ENCODE measurements around the gene TIMM29.
"Not testable (repeated sequence)": the region's sequence is repeated elsewhere in the genome, so short reads cannot be mapped to it uniquely, and the experiment has no call there.

TIMM29 gene

DNA sequence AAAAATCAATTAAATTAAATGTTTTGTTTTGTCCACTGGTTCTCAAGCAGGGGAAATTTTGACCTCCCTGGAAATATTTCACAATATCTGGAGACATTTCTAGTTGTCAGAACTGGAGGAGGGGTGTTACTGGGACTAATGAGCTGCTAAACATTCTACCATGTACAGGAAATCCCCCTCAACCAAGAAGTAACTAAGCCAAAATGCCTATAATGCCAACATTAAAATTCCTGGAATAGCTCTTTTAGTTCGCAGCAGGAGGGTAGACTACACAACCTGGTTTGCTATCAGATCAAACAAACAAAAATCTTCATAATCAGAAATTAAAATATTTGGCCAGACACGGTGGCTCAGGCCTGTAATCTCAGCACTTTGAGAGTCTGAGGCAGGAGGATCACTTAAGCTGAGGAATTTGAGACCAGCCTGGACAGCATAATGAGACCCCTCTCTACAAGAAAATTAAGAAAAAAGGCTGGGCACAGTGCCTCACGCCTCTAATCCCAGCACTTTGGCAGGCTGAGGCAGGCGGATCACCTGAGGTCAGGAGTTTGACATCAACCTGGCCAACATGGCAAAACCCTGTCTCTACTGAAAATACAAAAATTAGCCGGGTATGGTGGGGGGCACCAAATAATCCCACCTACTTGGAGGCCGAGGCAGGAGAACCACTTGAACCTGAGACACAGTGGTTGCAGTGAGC is 18.5 kb downstream of the TIMM29 start:
- DNase-seq, result peak; percentile 26

DNA sequence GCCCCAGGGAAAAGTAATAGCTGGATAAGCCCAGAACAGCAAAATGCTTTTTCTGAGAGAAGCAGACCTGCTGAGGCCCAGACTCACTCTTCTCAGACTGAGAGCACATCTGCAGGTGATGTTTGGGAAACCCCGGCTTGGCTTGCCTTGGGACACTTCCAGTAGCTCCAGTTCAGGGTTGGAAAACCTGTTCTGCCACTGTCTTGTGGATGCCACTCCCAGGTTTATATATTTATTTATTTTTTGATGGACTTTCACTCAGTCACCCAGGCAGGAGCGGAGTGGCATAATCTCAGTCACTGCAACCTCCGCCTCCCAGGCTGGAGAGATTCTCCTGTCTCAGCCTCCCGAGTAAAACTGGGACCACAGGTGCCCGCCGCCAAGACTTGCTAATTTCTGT is 24.2 kb downstream of the TIMM29 start:
- DNase-seq, result no peak

DNA sequence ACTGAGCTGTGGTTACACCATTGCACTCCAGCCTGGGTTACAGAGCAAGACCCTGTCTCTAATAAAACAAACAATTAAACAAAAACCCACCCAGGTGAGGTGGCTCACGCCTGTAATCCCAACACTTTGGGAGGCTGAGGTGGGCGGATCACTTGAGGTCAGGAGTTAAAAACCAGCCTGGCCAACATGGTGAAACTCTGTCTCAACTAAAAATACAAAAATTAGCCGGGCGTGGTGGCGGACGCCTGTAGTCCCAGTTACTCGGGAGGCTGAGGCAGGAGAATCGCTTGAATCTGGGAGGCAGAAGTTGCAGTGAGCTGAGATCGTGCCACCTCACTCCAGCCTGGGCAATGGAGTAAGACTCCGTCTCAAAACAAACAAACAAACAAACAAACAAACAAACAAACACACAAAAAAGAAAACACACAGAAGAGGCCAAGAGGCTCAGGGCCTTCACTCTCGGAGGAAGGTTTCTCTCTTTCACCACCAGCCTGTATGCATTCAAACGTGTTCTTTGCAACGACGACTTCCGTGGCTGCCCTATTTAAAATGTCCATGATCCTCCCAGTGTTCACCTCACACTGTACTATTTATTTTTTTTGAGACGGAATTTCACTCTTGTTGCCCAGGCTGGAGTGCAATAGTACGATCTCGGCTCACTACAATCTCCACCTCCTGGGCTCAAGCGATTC is 30.8 kb downstream of the TIMM29 start:
- DNase-seq, result not testable (repeated sequence)

DNA sequence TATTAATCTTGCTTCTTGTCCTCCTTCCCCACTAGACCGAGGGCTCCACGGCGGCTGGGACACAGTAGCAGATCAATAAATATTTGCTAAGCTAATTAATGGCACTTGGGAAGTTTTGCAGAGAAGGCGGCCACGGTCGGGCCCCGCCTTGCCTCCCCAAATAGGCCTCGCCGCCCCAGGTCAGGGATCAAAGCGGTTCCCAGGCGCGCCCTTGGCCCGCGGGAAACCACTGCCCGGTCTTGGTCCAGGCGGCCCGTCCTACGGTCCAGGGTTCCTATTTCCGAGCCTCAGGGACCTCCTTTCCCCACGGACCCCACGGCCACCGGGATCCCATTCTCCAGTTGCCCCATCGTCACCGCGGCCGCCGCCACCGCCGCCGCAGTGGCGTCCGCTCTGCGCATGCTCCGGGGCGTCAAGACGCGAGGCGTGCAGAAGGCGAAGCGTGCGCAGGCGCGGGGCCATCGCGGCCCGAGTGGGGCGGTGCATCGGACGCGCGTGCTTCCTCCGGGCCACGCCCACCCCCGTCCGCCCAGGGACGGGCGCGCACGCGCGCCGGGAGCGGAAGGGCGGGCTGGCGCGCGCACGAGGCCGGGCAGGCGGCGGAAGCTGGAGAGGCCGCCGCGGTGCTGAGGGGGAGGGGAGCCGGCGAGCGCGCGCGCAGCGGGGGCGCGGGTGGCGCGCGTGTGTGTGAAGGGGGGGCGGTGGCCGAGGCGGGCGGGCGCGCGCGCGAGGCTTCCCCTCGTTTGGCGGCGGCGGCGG is 31.9 kb downstream of the TIMM29 start, which contains the start of gene SMARCA4:
SMARCA4 (plus strand) TSS at position 717 of the 759 bp plus-strand sequence. CDS start 23,122 bp downstream, outside the sequence.
- DNase-seq, result peak; percentile 99

DNA sequence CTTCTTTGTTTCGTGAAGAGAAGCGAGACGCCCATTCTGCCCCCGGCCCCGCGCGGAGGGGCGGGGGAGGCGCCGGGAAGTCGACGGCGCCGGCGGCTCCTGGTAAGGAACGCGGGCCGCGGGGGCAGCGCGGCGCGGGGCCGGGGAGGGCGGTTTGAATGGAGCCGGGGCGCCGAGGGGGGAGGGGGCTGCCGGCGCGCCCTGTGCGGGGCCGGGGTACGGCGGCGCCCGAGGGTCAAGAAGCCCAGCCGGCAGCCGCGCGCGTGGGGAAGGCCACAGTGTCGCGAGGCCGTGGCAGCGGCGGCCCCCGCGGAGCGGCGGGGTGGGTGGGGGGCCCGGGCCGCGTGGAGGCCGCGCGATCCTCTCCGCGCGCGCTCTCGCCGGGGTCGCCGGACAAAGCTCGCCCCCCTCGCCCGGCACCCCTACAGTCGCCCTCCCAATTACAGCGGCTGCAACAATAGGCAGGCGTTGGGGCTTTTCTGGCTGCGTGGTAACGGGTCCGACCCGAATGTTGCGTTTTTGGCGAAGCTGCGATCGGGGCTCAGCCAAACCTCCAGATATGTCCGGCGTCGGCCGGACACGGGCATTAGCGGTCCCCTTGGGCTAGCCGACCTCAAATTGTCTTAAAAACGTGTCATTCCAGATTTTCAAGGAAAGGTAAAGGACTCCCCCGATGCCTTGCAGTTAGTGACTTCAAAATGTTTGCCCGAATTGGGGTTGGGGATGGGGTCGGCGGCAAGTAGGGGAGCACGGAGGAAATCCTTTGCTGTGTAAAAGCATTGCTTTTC is 32.7 kb downstream of the TIMM29 start:
- DNase-seq, result peak; percentile 75

DNA sequence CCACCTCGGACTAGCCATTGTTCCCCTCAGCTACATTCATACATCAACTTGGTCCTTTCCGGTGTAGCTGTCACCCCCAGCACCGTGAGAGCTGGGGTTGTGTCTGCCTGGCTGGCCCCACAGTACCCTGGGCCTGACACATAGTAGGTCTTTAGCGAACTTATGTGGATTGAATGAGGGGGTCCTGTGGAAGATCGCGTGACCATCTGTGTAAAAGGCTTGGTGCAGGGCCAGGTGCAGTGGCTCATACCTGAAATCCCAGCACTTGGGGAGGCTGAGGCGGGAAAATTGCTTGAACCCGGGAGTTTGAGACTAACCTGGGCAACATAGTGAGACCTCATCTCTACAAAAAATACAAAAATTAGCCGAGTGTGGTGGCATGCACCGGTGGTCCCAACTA is 34.3 kb downstream of the TIMM29 start:
- no peak for DNase-seq

DNA sequence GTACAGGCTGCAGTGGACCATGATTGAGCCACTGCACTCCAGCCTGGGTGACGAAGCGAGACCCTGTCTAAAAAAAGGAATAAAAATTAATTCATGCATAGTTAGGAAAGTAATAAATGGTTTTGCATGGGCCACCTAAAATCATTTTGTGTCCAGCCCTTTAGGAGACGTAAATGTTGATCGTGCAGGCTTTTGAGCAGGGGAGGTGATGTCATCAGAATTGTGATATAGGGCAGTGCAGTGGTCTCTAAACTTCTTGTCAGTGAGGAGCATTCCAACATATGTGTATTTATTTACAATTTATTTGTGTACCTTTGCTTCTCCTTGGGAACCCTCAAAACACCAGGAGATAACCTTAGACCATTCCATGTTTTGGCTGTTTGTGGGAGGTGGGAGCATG is 35.3 kb downstream of the TIMM29 start:
- no peak for DNase-seq

DNA sequence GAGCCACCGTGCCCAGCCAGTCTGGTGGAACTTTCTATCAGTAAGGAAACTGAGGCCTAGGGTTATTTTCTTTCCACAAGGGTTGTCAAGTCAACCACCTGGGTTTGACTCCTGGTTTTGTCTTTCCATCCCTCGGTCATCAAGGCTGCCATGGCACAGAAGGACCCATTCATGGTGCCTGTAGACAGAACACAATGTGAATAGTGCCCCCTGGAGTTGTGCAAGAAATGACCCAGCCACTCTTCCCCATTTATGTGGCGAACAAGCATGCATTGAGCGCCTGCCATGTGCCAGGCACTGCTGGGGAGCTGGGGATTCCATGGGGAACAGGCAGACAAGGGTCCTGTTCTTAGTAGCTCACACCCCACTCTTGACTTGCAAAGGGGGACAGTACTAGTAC is 36.3 kb downstream of the TIMM29 start:
- DNase-seq, result no peak

DNA sequence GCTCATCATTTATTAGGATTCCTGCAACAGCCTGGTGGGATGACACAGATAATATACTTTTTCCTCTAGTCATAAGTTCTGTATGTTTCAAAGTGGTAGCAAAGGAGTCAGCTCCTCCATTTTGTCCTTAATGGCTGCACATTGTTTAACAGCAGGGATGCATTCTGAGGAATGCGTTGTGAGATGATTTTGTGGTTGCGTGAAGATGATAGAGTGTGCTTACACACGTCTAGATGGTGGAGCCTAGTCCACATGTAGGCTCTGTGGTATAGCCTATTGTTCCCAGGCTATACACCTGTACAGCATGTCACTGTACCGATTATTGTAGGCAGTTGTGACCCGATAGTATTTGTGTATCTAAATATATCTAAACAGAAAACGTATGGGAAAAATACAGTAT is 36.8 kb downstream of the TIMM29 start:
- no peak for DNase-seq

DNA sequence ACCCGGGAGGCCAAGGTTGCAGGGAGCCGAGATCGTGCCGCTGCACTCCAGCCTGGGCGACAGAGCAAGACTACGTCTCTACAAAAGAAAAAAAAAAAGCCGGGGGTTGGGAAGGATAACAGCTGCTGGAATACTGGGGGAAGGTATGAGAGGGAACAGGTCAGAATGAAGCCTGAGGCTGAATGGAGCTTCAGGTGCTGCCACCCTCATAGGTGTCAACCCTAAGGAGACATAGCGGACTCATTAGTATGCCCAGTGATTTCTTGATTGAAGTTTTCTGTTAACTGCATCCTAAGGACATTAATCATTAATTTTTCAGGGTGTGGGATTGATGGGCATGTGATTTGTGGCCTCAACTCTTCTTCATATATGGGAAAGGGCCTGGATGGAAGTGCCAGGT is 38.2 kb downstream of the TIMM29 start:
- DNase-seq, result no peak

DNA sequence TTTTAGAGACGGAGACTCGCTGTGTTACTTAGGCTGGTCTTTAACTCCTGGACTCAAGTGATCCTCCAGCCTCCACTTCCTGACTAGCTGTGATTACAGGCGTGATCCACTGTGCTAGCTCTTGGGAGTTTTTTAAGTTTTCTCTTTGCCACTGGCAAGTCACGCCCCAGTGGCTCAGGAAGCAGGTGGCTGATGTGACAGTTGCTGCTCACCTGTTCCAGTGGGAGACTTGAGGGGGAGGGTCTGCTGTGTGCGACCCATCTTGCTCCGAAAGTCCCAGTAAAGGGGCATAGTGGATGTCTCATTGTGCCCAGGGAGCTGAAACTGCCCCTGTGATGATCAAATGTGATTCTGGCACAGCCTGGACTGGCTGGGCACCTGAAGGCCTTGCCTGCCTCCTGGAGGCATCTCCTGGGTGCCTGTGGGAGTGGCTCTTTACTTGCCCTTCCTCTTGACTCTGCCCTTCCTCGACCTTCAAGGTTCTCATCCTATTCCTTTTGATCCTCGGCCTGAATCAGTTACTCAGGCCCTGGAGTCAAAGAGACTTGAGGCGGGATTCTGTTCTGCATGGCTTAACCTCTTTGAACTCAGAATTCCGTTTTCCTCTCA is 40.0 kb downstream of the TIMM29 start:
- DNase-seq, result no peak

DNA sequence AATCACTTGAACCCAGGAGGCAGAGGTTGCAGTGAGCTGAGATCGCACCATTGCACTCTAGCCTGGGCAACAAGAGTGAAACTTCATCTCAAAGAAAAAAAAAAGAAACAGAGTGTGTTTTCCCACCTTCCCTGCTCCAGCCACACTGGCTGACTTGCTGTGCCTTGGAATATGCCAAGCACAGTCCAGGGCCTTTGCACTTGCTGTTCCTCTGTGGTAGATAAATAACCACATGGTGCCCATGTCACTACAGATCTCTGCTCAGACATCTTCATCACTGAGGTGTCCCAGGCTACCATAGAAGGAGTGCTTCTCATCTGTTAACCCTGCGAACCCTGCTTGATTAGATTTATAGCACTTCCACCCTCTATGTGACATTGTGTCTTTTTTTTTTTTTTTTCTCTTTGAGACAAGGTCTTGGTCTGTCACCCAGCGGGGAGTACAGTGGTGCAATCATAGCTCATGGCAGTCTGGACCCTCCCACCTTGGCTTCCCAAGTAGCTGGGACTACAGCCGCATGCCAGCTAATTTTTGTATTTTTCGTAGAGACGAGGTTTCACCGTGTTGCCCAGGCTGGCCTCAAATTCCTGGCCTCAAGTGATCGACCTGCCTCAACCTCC is 42.6 kb downstream of the TIMM29 start:
- no peak for DNase-seq

DNA sequence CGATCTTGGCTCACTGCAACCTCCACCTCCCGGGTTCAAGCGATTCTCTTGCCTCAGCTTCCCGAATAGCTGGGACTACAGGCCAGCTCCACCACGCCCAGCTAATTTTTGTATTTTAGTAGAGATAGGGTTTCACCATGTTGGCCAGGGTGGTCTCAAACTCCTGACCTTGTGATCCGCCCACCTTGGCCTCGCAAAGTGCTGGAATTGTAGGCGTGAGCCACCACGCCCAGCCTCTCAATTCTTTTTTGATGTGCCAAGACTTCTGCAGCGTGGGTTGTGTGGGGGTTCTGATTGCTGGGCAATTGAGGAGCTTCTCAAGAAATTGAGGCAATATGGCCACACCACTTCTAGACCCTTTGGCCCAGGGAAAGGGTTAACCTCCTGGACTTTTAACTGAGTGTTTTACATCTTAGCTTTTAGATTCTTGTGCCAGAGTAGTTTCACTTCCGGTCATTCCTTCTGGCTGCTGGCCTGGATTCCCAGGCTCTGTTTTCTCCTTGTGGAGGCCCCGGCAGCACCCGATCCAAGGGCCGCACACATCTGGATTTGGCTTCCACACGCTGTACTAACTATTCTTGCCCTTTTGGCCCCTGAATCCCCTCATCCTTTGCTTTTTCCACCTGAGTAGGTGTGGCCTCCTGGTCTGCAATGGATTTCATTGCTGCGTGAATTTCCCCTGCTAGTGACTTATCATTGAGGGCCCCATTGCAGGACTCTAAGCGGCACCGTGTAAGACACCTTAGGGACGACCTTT is 46.9 kb downstream of the TIMM29 start:
- no peak for DNase-seq

DNA sequence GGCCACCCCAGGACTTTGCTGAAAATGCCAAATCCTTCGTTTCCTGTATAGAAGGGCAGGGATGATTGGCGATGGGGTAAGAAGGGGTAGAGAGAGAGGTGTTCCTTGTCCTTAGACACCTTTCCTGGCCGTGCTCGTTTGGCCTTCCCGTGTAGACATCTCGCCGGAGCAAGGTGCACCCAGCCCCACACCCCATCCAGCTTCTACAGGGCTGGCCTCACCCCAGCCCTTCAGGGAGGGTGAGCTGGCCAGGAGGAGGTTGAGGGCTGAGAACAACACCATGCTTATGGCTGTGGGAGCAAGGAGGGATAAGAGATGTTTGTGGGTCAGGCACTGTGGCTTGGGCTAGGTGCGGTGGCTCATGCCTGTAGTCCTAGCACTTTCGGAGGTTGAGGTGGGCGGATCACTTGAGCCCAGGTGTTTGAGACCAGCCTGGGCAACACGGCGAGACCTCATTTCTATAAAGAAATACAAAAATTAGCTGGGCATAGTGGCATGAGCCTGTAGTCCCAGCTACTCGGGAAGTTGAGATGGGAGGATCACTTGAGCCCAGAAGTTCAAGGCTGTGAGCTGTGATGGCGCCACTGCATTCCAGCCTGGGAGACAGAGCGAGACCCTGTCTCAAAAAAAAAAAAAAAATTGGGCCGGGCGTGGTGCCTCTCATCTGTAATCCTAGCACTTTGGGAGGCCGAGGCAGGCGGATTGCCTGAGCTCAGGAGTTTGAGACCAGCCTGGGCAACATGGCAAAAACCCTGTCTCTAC is 47.7 kb downstream of the TIMM29 start:
- DNase-seq, result no peak

DNA sequence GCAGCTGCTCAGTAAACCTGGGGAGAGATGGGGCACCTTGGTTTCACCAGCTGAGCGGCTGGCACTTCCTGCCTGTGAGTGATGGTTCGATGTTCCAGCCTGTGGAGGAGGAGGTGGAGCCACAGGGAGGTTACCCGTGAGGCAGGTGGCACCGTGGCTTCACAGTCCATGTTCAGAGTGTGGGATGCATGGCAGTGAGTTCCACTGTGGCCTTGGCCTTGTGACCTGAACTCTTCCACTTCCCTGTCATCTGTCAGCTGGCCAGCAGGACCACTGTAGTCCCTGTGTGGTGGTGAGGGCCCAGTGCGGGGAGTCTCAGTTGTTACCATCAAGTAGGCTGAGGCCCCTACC is 49.1 kb downstream of the TIMM29 start:
- DNase-seq, result no peak

All from eye (tissue), 1 donor.